ENCODE measurements around the gene STON1.
A peak's percentile ranks its signal among the peaks of the same experiment; 100 is the strongest.

Gene STON1

GRCh38 chr2:48620604-48621003 is 90.7 kb downstream of the STON1 start:
- no peak for DNase-seq (ENCODE audit: low read depth)

- DNase-seq (ENCODE audit: low read depth): peak; percentile 26
Measured at GRCh38 chr2:48622691-48623090, 92.7 kb downstream of the STON1 start.

- DNase-seq (ENCODE audit: low read depth): no peak
Measured at GRCh38 chr2:48624696-48625095, 94.7 kb downstream of the STON1 start.

DNA sequence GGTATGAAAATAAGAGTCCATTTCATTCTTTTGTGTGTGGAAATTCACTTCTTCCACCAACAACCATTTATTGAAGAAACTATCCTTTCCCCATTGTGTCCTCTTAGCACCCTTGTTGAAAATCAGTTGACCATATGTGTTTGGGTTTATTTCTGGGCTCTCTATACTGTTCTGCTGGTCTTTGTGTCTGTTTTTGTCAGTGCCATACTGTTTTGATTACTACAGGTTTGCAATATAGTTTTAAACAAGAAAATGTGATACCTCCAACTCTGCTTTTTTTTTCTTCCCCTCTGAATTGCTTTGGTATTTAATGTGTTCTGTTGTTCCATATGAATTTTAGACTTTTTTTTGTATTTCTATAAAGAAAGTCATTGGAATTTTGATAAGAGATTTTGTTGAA is 96.1 kb downstream of the STON1 start:
- no peak for DNase-seq (ENCODE audit: low read depth)

- no peak for DNase-seq (ENCODE audit: low read depth)
Measured at GRCh38 chr2:48633143-48633542, 103.2 kb downstream of the STON1 start.

DNA sequence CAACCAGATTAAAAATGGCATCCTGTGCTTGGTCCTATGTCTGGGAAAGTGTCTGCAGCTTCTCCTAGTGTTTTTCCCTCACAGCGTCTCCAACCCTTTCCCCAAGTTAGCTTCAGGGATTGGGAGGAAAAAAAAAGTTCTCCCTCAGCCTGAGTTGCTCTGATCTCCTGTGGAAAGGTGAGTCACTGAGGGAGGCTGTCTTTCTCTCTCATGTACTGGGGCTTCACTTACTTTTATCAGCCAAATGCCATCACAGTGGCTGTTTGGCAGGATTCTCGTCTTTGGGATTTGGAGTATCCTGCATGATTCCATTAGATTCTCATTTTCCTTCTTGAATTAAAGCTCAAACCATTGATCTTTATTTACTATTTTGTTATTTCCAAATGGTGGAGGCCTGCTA is 105.8 kb downstream of the STON1 start:
- no peak for DNase-seq (ENCODE audit: low read depth)

- no peak for DNase-seq (ENCODE audit: low read depth)
Measured at GRCh38 chr2:48638261-48638660, 108.3 kb downstream of the STON1 start.
